Calu3 (cell line): ENCODE data around the gene PGK2. TPM values are rescaled to one million over a fixed set of nuclear protein-coding genes. Genes with fewer than 3 reads are reported as not detected.

Source experiments
- Bru-seq: library from RNA; stranded (reverse); fragments of 400-500 nt; gene quantifications from one replicate; lab custom pipeline; 2021; lab: Mats Ljungman, UMichigan
- BruChase-seq, 2 experiments: library from RNA; stranded (reverse); fragments of 400-500 nt; gene quantifications; one replicate each; lab custom pipeline; 2021; lab: Mats Ljungman, UMichigan
- BruUV-seq: library from RNA; stranded (reverse); fragments of 400-500 nt; replicated peaks from 2 replicates; lab custom pipeline; 2021; lab: Mats Ljungman, UMichigan
- CTCF ChIA-PET: fragments of 300-600 bp; sonication (Branson Sonifier 250); formaldehyde crosslinking; loops from one replicate; lab custom pipeline; 2022; ENCODE audit warnings: antibody characterized with exemption; lab: Charles Lee
- DNase-seq: peaks from one replicate; pipeline ENCODE4 v3.0.0; 2022
- H3K27ac Mint-ChIP-seq: one replicate; pipeline ENCODE4 v1.8.0; 2022; ENCODE audit warnings: mixed read lengths; ENCODE audit not compliant: unreplicated experiment
- H3K27me3 Mint-ChIP-seq: one replicate; pipeline ENCODE4 v1.8.0; 2022; ENCODE audit warnings: mixed read lengths; ENCODE audit not compliant: unreplicated experiment
- H3K36me3 Mint-ChIP-seq: one replicate; pipeline ENCODE4 v1.8.0; 2022; ENCODE audit warnings: mild to moderate bottlenecking, moderate library complexity, mixed read lengths; ENCODE audit not compliant: insufficient read depth, unreplicated experiment
- H3K4me1 Mint-ChIP-seq: one replicate; pipeline ENCODE4 v1.8.0; 2022; ENCODE audit warnings: mild to moderate bottlenecking, low read depth, mixed read lengths; ENCODE audit not compliant: unreplicated experiment
- H3K4me3 Mint-ChIP-seq: one replicate; pipeline ENCODE4 v1.8.0; 2022; ENCODE audit warnings: mild to moderate bottlenecking, low read depth, moderate library complexity, mixed read lengths; ENCODE audit not compliant: unreplicated experiment
- H3K9me3 Mint-ChIP-seq: one replicate; pipeline ENCODE4 v1.8.0; 2022; ENCODE audit warnings: low read depth, mixed read lengths; ENCODE audit not compliant: unreplicated experiment
- intact Hi-C: fragments of 100-400 bp; cut with micrococcal nuclease; formaldehyde crosslinking; loops from one replicate; pipeline ENCODE4 v1.10.0; 2022; ENCODE audit not compliant: unreplicated experiment
- long read RNA-seq: library from polyadenylated mRNA; stranded (forward); transcript quantifications from one replicate; pipeline ENCODE4 v2.0.0, GENCODE V29; 2022
- total RNA-seq: library from RNA; stranded (reverse); gene quantifications from 2 replicates; pipeline ENCODE4 v1.2.3, GENCODE V29; 2022
- TF ChIP-seq, protein P1 (sequence below): fragments of 200-600 bp; IDR thresholded peaks from one replicate; pipeline ENCODE4 v1.8.0; 2022; ENCODE audit warnings: antibody characterized with exemption; ENCODE audit not compliant: unreplicated experiment

Gene PGK2
- total RNA-seq (not detected in 2 replicates), Bru-seq, nascent RNA (not detected), BruChase-seq, experiment 1, labeled RNA remaining after a 6-hour chase (not detected), BruChase-seq, experiment 2, labeled RNA remaining after a 2-hour chase (not detected)
- long read RNA-seq: 0 reads

DNA sequence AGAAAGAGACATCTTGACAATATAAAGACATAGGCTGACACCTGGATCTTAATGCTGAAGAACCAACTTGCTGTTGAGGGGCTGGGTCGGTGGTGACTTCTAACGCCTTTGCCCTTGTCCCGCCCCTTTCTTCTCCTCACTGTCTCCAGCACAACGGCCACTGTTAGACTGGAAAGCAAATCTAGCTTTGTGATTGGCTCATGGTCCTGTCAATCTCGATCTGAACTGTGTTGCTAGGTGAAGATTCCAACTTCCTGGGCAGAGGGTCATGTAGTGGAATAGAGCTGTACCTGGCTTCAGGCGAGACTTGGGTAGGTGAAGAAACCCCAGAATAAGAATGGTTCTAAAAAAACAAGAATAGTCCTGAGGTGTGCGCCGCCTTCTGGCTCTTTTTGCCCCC is at the start of gene PGK2:
Gene PGK2, minus strand, starts transcription at position 110 of the 400 bp plus-strand sequence. Its CDS starts 98 bp downstream, at position 12.
- no peaks in the 10 kb centered on the region for H3K9me3 Mint-ChIP-seq
- H3K36me3 Mint-ChIP-seq: no peaks in the 10 kb centered on the region
- no peak within 1 kb of the TSS for H3K27ac Mint-ChIP-seq
- no peaks in the 10 kb centered on the region for H3K27me3 Mint-ChIP-seq
- no TSS peak for BruUV-seq
- CTCF ChIA-PET: no interaction called here
- intact Hi-C loops: no loop called here
- TF ChIP-seq, protein P1, sequence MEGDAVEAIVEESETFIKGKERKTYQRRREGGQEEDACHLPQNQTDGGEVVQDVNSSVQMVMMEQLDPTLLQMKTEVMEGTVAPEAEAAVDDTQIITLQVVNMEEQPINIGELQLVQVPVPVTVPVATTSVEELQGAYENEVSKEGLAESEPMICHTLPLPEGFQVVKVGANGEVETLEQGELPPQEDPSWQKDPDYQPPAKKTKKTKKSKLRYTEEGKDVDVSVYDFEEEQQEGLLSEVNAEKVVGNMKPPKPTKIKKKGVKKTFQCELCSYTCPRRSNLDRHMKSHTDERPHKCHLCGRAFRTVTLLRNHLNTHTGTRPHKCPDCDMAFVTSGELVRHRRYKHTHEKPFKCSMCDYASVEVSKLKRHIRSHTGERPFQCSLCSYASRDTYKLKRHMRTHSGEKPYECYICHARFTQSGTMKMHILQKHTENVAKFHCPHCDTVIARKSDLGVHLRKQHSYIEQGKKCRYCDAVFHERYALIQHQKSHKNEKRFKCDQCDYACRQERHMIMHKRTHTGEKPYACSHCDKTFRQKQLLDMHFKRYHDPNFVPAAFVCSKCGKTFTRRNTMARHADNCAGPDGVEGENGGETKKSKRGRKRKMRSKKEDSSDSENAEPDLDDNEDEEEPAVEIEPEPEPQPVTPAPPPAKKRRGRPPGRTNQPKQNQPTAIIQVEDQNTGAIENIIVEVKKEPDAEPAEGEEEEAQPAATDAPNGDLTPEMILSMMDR: no peak
- no peaks in the 10 kb centered on the region for H3K4me1 Mint-ChIP-seq
- no peak within 1 kb of the TSS for H3K4me3 Mint-ChIP-seq
- DNase-seq: no peak

DNA sequence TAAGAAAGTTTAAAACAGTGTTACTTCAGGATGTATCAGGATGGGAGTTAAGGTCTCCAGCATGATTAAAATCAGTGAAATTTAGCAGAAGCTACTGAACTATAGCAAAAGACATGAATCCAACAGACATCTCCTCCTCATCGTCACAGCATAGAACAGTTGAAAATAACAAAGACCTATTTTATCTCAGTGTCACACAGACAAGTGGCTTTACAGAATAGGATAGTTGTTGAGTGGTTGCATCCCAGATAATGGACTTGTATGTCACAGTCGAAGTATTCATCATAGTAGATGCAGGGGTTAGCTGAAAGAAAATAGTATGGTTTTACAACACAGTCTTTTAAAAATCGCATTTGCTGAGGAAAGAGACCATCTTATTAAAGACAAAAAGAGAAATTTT is 48.1 kb upstream of the PGK2 start:
- no TSS peak for BruUV-seq
- no peaks in the 10 kb centered on the region for H3K27me3 Mint-ChIP-seq
- intact Hi-C loops: no loop called here
- CTCF ChIA-PET: no interaction called here
- DNase-seq: no peak
- no peaks in the 10 kb centered on the region for H3K4me1 Mint-ChIP-seq
- no peaks in the 10 kb centered on the region for H3K36me3 Mint-ChIP-seq
- no peaks in the 10 kb centered on the region for H3K9me3 Mint-ChIP-seq
- H3K27ac Mint-ChIP-seq: no peak overlapping the region
- no peak overlapping the region for H3K4me3 Mint-ChIP-seq
- TF ChIP-seq, protein P1: no peak

DNA sequence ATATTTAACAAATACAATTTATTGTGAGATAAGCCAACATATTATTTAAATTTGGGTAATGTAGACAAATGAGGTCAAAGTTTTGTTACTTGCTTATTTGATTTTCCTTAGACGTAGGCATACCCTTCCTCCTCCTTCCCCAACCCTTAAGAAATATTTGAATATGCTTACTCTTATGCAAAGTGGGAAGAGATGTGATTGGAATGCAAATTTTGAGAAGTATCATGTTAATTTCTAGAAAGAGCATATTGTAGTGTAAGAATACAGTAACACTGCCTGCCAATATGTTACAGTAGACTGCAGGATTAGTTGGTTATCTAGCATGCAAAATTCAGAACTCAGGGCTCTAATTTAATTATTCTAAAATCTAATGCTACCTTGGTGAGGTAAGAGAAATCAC is 46.3 kb upstream of the PGK2 start:
- DNase-seq: no peak
- no TSS peak for BruUV-seq
- Mint-ChIP-seq H3K27ac (no peak overlapping the region), H3K9me3 (no peaks in the 10 kb centered on the region), H3K4me3 (no peak overlapping the region), H3K27me3 (no peaks in the 10 kb centered on the region), H3K36me3 (no peaks in the 10 kb centered on the region), H3K4me1 (no peaks in the 10 kb centered on the region)
- CTCF ChIA-PET: no interaction called here
- intact Hi-C loops: no loop called here
- TF ChIP-seq, protein P1: no peak

DNA sequence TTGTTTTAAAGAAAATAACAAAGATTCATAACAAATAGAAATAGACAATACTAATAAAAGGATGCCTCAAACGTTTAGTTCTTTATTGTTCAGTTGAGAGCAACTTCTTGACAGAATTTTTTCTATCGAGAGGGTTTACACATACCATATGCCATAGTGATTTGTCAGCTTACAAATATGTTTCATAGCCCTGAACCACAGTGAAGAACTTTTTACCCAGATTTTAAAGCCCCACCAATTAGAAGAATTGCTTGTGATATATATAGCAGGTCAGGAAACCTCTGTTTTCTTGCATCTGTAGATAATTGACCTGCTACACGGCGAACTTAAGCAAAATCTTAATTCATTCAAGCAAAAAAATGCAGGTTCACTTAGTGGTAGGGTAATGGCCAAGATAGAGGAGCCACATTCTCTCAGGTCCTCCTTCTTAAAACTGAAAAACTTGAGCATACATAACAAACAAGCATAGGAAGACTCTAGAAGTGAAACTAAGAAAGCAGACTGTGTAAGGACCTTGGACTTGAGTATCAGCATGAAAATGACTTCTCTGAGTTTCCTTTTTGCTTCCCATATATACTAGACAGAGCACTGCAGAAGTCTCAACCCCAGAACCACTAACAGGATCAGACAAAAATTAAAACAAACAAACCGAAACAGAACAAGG is 39.8 kb upstream of the PGK2 start:
- BruUV-seq: no TSS peak
- intact Hi-C loops: no loop called here
- CTCF ChIA-PET: no interaction called here

More for the DNA sequence above, 39.8 kb upstream of the PGK2 start:
- peak overlapping the region; percentile 22 for H3K4me3 Mint-ChIP-seq
- H3K36me3 Mint-ChIP-seq: no peaks in the 10 kb centered on the region
- no peaks in the 10 kb centered on the region for H3K27me3 Mint-ChIP-seq
- no peaks in the 10 kb centered on the region for H3K4me1 Mint-ChIP-seq
- peak overlapping the region; percentile 7 for H3K27ac Mint-ChIP-seq
- TF ChIP-seq, protein P1: no peak
- DNase-seq: no peak
- no peaks in the 10 kb centered on the region for H3K9me3 Mint-ChIP-seq
